ENCODE results near the gene TPM1. TPM values are rescaled to one million over a fixed set of nuclear protein-coding genes. Genes with fewer than 3 reads are reported as not detected.

TPM1 gene
- total RNA-seq, 6 experiments from 2014 or later: 1,264 to 1,620 (median 1,342) TPM

GRCh38 chr15:63072809-63073277, 30.3 kb downstream of the TPM1 start:
- no peak for TF ChIP-seq CTCF (IDR thresholded peaks at IDR 0.05)
- Mint-ChIP-seq H3K27ac (peak overlapping the region; percentile 76), H3K27me3 (ENCODE audit: insufficient read depth) (peaks cover 53% of the 10 kb centered on the region), H3K4me3 (no peak overlapping the region; the same call in 1 of the 2 replicates), H3K9me3 (peaks cover 16% of the 10 kb centered on the region), H3K36me3 (ENCODE audit: low read depth) (peaks cover 45% of the 10 kb centered on the region), H3K4me1 (ENCODE audit: low read depth) (peaks cover 75% of the 10 kb centered on the region)
- DNase-seq: peak; percentile 44

DNA sequence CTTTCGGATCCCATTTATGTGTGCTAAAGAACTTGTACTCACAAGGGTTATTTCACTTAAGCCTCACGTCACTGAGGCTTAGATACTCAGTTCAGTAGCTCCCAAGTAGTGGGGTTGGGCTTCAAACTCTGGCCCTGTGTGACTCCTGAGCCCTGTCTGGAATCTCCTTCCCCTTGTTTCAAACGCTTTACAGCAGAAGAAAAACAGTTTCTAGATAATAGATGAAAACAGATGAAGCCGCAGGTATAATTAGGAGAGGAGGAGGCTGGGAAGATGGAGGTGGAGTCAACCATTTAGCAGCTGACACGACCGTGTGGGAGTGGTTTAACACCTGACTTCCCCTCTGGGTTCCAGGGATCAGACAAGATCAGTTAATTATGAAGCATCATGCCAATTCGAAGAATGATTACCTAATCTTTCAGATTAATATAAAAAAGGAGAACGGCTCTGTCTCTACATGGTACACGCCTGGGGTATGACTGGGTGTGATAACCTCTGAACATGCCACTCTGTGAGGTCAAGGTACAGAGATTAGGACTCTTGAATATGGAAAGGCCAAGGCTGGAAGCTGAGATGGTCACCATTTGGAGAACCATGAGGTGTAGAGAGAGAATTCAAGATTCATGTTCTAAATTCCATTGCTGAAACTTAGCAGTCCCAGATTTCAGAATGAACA, 31.1 kb downstream of the TPM1 start:
- Mint-ChIP-seq H3K36me3 (ENCODE audit: low read depth) (peaks cover 37% of the 10 kb centered on the region), H3K27ac (peak overlapping the region; percentile 76), H3K4me1 (ENCODE audit: low read depth) (peaks cover 67% of the 10 kb centered on the region), H3K9me3 (peaks cover 9% of the 10 kb centered on the region), H3K4me3 (peak overlapping the region; percentile 22; the same call in 1 of the 2 replicates), H3K27me3 (ENCODE audit: insufficient read depth) (peaks cover 45% of the 10 kb centered on the region)
- no peak for TF ChIP-seq CTCF (IDR thresholded peaks at IDR 0.05)
- DNase-seq: peak; percentile 61

DNA sequence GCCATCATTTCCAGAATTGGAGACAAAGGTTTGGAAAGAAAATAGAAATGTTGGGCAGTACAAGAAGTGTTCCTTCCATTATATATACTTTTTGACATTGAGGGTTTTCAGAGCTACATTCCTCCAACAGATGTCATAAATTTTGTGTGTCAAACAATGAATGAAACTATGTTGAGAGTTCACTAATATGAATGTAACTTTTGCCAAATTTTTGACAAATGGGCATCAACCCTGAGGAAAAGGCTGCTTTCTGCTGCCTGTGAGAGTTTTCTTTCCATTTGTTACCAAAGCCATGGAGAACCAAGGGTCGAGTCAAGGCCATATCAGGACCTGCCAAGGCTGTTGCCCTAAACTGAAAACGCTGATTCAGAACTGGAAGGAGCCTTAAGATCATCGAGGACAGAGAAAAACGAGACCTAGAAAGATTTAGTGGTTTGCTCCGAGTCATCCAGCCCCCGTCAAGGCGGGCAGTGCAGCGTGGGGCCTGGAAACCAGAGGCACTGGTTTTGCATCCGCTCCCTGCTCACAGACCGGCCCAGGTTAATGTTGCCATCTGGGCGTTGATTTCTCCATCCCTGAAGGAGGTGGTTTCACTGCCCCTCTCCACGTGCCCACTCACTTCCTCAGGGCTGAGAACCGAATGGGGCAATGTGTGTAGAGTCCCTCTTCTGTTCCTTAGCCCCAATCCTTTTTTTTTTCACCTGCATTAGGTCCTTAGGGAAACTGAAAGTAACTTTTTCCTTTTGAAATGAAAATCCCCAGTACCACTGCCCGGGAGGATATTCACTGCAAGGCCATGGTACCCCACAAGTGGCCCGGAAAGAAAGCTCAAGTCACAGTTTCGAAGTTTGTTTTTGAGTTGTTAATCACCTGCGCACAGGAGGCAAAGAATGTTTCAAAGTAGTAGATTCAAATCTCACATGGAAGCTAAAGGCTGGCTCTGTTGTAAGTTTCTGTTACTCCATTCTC, 32.8 kb downstream of the TPM1 start:
- peaks cover 62% of the 10 kb centered on the region for H3K4me1 Mint-ChIP-seq (ENCODE audit: low read depth)
- H3K27ac Mint-ChIP-seq: peak overlapping the region; percentile 76
- peaks cover 33% of the 10 kb centered on the region for H3K27me3 Mint-ChIP-seq (ENCODE audit: insufficient read depth)
- TF ChIP-seq CTCF (IDR thresholded peaks at IDR 0.05): no peak
- DNase-seq: no peak
- no peak overlapping the region; the same call in 1 of the 2 replicates for H3K4me3 Mint-ChIP-seq
- peaks cover 8% of the 10 kb centered on the region for H3K9me3 Mint-ChIP-seq
- peaks cover 26% of the 10 kb centered on the region for H3K36me3 Mint-ChIP-seq (ENCODE audit: low read depth)

- H3K36me3 Mint-ChIP-seq (ENCODE audit: low read depth): peaks cover 18% of the 10 kb centered on the region
- peaks cover 1% of the 10 kb centered on the region; the same call in 1 of the 2 replicates for H3K9me3 Mint-ChIP-seq
- H3K27me3 Mint-ChIP-seq (ENCODE audit: insufficient read depth): peaks cover 27% of the 10 kb centered on the region
- DNase-seq: no peak
- H3K4me1 Mint-ChIP-seq (ENCODE audit: low read depth): peaks cover 62% of the 10 kb centered on the region
- H3K27ac Mint-ChIP-seq: peak overlapping the region; percentile 76
- no peak overlapping the region for H3K4me3 Mint-ChIP-seq
- TF ChIP-seq CTCF (IDR thresholded peaks at IDR 0.05): no peak
Observed at GRCh38 chr15:63075984-63076713, 33.6 kb downstream of the TPM1 start.

DNA sequence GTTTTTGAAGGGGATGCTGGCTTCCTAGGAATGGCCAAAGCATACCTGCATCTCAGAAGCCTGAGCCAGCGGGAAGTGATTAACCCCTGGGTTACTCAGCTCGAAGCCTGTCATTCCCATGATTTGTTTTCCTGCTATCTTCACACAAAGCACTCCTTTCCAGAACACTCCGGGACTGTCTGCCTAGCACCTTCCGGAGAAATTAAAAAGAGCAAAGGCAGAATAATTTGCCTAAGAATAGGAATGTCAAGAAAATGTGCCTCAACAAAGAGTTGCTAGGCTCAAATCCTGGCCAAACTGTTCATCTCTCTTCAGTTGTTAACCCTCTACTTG, 34.1 kb downstream of the TPM1 start:
- H3K36me3 Mint-ChIP-seq (ENCODE audit: low read depth): peaks cover 12% of the 10 kb centered on the region
- no peak overlapping the region; the same call in 1 of the 2 replicates for H3K27ac Mint-ChIP-seq
- no peaks in the 10 kb centered on the region for H3K9me3 Mint-ChIP-seq
- DNase-seq: no peak
- TF ChIP-seq CTCF (IDR thresholded peaks at IDR 0.05): no peak
- peaks cover 23% of the 10 kb centered on the region for H3K27me3 Mint-ChIP-seq (ENCODE audit: insufficient read depth)
- H3K4me3 Mint-ChIP-seq: no peak overlapping the region
- peaks cover 58% of the 10 kb centered on the region for H3K4me1 Mint-ChIP-seq (ENCODE audit: low read depth)
